ENCODE measurements around the gene SLC51A. TPM values are rescaled to one million over a fixed set of nuclear protein-coding genes. Genes with fewer than 3 reads are reported as not detected.
"Not testable (repeated sequence)": the region's sequence is repeated elsewhere in the genome, so short reads cannot be mapped to it uniquely, and the experiment has no call there.

The SLC51A gene
- total RNA-seq (2014; rRNA removed; shearing (Covaris generic)) = not detected in 2 replicates
- polyA plus RNA-seq (2014; cell fraction: nucleus; rRNA removed) = not detected in 2 replicates

DNA sequence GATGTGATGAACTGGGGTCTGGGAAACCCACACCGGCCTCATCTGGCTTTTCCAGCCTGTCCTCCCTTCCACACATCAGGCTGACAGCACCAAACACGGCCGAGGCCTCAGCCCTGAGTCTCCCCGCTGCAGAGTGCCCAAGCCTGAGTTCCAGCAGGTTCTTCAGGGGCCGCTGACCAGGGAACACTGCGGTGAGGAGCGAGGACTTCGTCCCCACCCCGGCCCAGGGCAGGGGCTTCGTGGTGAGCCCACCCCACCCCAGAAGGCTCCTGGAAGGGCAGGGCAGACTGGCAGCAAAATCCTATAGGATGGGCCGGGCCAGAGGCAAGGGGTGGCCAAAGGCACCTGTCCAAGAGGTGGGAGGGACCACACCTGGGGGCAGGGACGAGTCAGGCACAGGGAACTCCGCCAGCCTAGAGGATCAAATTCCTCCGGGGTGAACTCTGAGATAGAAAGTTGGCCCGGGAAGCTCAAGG is at the start of gene SLC51A:
SLC51A (plus strand) TSS at position 446 of the 476 bp plus-strand sequence. CDS start 179 bp downstream, outside the sequence.
- DNase-seq (ENCODE audit: extremely low read depth, low read depth) = no peak

DNA sequence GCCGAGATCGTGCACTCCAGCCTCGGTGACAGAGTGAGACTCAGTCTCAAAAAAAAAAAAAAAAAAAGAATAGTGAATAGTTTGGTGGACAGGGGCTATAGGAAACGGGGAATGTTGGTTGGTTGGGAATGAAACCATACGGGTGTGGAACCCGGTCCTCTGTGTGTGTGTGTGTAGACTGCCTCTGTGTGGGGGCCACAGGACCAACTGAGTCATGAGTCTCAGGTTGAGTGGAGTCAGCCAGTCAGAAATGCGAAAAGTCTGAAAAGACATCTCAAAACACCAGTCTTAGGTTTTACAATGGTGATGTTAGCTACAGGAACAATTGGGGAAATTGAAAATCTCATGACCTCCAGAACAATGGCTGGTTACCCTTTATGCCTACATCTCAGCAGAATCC is 49.6 kb upstream of the SLC51A start:
- no peak for DNase-seq (ENCODE audit: extremely low read depth, low read depth)

DNA sequence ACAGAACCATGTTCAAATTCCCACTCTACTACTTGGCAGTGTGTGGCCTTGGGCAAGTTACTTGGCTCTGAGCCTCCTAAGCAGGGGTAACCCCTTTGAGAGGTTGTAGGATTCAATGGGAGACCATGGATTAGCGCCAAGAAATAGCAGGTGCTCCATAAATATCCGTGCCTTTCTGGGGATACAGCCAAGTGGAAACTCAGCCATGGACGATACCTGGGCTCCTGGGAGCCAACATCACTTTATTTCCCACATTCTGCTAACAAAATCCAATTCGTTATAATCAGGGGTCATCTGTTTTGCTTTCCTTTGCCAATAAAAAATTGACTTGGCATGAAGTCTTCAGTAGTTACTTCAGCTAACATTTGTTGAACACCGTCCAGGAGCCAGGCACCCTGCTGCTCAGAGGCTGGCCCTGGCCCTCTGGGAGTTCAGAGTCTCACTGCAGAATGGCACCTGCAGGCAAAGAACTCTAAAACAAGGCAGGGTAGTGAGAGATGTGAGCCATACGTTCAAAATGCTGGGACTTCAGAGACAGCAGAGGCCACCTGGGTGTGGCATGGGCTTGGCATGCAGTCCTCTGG is 47.4 kb upstream of the SLC51A start:
- no peak for DNase-seq (ENCODE audit: extremely low read depth, low read depth)

- DNase-seq (ENCODE audit: extremely low read depth, low read depth) = no peak
These were observed 46.5 kb upstream of the SLC51A start for GRCh38 chr3:196169836-196170240.

DNA sequence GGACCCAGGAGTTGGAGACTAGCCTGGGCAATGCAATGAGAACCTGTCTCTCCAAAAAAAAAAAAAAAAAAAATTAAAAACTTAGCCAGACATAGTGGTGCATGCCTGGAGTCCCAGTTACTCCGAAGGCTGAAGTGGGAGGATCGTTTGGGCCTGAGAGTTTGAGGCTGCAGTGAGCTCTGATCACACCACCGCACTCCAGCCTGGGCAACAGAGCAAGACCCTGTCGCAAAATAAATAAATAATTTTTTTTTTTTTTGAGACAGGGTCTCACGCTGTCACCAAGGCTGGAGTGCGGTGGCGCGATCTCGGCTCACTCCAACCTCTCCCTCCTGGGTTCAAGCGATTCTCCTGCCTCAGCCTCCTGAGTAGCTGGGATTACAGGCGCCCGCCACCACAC is 46.0 kb upstream of the SLC51A start:
- not testable (repeated sequence) for DNase-seq (ENCODE audit: extremely low read depth, low read depth)

GRCh38 chr3:196174652-196175051 is 41.7 kb upstream of the SLC51A start:
- DNase-seq (ENCODE audit: extremely low read depth, low read depth) = no peak

- no peak for DNase-seq (ENCODE audit: extremely low read depth, low read depth)
These were observed 41.2 kb upstream of the SLC51A start for GRCh38 chr3:196175116-196175625.

DNA sequence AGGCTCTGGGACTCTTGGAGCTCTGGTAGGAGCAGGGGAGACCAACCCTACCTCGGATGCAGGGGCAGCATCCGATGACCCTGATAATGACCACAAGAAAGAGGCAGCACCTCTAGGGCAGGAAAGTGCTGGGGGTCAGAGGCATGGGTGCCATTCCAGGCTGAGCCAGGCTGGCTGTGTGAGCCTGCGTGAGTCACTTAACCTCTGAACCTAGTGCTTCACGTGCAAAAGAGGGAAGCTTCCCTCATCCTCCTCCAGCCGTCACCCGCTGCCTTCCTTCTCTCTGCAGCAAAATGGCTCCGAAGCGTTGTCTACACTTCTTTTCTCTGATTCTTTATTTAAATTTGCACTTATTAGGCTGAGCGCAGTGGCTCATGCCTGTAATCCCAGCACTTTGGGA is 40.6 kb upstream of the SLC51A start:
- DNase-seq (ENCODE audit: extremely low read depth, low read depth) = no peak

- no peak for DNase-seq (ENCODE audit: extremely low read depth, low read depth)
These were observed 38.8 kb upstream of the SLC51A start for GRCh38 chr3:196177567-196177966.

DNA sequence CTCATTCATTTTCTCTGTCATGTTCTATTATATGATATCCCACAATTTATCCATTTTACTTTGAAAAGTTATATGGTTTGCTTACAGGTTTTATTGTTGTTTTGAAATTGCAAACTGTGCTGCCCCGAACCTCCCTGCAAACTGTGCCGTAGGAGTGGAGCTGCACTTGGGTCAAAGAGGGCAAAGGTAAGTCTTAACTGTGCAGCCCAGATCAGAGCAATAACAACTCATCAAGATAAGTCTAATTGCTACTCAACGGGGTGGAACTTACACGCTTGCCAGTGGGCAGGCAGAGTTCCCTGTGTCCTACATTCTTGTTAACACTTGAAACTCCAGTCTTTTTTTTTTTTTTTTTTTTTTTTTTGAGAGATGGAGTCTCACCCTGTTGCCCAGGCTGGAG is 38.4 kb upstream of the SLC51A start:
- DNase-seq (ENCODE audit: extremely low read depth, low read depth) = no peak

GRCh38 chr3:196178993-196179379 is 37.3 kb upstream of the SLC51A start:
- no peak for DNase-seq (ENCODE audit: extremely low read depth, low read depth)

DNA sequence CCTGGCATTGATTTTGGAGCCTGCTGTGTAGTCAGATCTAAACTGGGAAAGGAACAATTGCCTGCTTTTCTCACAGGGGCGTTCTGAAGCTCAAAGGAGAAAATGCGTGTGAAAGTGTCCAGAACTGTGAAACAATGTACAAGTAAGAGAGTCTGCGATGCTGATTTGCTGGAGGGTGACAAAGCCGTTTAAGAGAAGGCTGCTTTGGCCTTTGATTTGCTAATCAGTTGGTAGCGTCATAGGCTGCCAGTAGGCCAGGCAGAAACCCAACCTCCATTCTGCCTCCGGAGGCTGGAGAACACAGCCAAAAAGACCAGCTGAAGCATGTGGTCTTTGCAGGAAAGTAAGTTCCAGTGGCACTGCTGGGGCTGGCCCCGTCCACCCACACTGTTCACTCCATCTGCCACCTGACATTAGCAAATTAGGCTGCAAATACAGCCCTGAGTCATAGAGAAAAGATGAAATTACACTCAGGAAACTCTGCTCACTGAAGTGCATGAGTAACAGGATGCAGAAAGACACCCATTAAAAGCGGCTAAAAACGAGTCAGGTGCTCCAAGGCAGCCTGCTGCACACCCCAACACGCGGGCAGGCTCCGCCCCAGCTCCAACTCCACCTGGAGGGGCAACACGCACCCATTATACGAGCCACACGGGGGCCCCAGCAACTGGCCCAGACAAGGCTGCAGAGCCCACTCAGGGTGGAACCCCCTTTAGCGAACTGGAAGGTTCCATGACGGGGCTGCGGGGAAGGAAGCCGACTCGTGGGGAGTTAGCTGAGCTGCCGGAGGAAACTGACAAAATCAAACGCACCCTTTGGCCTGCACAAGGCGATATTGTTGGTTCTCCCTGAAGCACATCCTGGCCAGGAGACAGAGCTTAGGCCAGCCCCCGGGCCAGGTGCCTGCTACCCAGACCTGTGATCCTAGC is 36.7 kb upstream of the SLC51A start:
- no peak for DNase-seq (ENCODE audit: extremely low read depth, low read depth)

- no peak for DNase-seq (ENCODE audit: extremely low read depth, low read depth)
These were observed 36.0 kb upstream of the SLC51A start for GRCh38 chr3:196180346-196180745.

DNA sequence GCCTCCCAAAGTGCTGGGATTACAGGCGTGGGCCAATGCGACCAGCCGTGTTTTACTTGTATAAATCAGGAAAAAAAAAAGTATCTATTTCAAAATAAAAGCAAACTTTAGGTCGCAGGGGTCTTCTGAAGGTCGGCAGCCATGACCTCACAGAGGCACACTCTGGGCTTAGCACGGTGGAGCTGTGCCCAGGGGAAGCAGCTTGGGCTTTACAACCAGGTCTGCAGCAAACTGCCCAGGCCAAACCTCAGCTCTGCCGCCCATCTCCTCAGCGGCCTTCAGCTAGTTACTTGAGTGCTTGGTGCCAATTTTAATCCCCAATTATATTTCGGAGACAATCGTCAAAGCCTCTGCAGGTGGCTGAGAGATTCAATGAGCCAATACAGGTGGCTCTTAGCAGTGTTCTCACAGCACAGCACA is 35.2 kb upstream of the SLC51A start:
- DNase-seq (ENCODE audit: extremely low read depth, low read depth) = no peak

- not testable (repeated sequence) for DNase-seq (ENCODE audit: extremely low read depth, low read depth)
These were observed 32.2 kb upstream of the SLC51A start for GRCh38 chr3:196184169-196184432.

DNA sequence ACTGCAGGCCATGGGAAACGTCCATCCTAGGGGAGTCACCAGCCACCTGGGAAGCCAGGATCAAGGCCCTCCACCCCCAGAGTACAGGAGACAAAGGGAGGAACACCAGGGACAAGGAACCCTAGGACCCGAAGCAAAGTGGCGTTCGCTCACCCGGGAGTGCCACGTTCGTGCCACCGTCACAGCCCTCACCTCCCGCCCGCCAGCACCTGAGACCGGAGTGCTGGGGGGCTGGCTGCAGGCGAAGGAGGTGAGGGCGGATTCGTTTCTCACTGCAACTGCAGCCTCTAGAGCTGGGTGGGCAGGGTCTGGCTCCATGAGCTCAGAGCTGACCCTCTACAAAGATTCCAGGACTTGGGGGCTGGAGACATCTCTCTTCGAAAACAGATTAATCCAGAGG is 31.5 kb upstream of the SLC51A start:
- DNase-seq (ENCODE audit: extremely low read depth, low read depth) = no peak

DNA sequence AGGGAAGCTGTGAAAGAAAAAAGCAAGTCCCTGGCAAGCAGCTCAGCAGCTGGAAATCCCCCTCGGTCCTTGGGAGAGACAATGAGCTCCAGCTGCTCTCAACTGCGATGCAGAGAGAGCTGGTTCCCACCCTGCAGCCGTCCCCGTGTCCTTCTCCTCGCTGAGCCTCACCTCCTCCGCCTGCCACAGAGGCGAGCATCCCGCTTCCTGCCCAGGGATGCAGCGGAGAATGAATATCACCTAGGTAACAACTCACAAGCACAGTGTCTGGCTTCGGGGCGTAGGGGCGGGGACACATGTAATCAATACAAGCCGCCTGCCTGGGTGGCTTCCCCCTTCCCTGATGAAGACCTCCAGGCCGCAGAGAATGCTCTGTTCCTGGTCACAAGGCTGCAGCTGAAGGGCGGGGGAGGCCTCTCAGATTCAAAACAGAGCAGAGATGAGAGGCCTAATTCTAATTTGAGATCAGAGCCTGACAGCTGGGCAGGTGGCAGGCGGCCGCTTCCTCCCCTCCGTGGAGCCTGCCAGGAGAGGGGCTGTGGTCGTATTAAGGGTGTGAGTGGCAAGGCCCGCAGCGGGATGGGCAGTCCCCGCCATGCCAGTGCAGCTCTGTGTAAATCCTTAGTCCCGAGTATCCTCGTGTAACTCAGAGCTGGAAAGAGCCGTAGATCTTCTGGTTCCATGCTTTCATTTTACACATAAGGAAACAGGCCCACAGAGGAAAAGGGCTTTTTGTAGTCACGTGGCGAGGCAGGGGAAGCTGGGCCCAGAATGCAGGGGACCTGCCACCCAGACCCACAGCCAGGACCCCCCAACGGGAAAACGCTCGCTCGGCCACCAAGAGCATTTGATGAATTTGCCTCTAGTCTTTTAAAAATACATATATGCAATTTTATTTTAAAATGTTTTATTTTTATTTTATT is 29.4 kb upstream of the SLC51A start:
- no peak for DNase-seq (ENCODE audit: extremely low read depth, low read depth)

DNA sequence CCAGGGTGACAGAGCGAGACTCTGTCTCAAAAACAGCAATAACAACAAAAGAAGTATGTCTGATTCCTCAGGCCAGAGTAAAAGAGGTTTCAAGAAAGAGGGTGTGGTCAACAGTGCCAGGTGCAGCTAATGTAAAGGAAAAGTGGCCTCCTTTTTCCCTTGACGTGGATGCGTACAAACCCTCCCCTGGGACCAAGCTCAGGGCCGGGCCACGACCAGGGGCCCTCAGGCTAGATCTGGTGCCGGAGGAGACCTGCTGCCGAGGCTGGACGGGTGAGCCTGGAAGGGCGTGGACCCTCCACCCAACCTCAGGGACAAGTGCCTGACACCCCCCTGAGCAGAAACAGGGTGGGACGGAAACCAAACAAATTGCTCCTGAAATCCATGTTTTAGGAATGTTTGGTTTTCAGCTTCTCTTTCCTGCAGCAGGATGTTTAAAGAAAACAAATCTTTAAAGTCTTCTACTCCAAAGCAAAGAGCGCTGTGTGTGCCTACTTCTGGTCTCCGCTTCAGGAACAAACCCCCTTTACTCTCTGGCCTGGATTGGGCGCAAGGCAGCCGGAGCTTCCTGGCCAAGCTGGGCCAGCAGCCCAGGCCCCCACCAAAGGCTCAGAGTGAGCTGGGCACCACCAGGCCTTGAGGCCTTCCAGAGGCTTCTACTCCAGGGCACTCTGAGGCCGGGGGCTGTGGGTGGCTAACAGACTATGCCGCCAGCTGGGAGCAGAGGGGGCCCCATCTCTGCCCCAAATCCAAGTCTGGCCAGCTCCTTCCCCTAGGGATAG is 26.6 kb upstream of the SLC51A start:
- DNase-seq (ENCODE audit: extremely low read depth, low read depth) = no peak

GRCh38 chr3:196192036-196192523 is 24.3 kb upstream of the SLC51A start:
- no peak for DNase-seq (ENCODE audit: extremely low read depth, low read depth)

- no peak for DNase-seq (ENCODE audit: extremely low read depth, low read depth)
These were observed 23.7 kb upstream of the SLC51A start for GRCh38 chr3:196192524-196193051.
